COLO829 (cell line): Measurements from ENCODE around the gene TXNRD1.
"Not testable (repeated sequence)": the region's sequence is repeated elsewhere in the genome, so short reads cannot be mapped to it uniquely, and the experiment has no call there.

Source experiments
- DNase-seq: peaks from one replicate; pipeline ENCODE4 v3.0.0; 2012; ENCODE audit warnings: low spot score

TXNRD1 gene

DNA sequence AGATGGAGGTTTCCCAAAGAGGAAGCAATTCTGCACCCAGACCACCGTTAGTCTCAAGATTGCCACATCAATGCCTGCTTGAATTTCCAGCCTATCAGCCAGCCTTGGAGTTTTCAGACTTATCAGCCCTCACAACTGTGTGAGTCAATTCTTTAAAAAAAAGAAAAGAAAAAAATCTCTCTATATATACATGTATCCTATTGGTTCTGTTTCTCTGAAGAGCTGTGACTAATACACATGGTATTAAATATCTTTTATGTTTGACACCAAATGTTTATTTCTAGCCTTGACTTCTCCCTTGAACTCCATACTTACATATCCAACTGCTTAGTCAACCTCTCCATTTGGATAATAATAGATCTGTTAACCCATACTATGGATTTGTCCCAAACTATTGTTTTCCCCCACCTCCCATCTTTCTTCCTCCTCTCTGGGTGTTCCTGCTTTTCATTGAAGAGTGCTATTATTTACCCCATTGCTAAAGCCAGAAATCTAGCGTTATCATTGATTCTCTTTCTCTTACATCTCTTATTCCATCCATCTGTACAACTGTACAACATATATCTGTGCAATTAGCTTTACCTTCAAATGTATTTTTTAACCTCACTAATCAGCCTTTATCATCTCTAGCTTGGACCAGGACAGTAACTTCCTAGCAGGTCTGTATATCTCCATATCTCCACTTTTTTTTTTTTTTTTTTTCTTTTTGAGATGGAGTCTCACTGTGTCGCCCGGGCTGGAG, 65.3 kb downstream of the TXNRD1 start:
- DNase-seq, result peak; percentile 63

DNA sequence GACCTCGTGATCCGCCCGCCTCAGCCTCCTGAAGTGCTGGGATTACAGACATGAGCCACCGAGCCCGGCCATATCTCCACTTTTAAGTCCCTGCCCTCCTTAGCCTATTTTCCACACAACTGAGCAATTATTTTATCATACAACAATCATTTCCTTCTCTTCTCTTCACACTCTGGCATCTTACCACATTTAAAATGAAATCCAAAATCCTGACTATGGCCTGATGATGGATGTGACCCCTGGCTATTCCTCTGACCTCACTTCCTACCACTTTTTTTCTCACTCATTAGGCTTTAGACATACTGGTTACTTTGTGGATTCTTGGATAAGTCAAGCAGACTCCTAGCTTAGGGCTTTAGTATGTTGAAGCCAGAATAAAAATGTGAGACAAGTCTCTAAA, 66.1 kb downstream of the TXNRD1 start:
- no peak for DNase-seq

DNA sequence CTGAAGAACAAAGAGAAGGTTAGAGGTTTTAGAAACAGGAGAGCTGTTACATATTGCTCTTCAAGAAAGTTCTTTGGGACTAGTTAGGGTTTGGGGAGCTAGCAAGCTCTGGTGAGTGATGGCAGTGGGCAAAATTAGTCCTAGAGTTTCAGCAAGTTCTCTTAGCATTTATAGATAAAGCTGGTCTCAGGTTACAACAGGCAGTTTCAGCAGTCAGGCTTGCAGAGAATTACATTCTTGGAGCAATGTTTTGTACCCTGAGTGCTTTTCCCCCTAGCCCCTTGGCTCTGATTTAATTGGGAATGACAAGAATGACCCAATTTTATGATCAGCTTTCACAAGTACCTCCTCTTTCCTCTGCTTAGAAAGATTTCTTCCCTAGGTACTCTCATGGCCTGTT, 66.5 kb downstream of the TXNRD1 start:
- DNase-seq, result no peak

DNA sequence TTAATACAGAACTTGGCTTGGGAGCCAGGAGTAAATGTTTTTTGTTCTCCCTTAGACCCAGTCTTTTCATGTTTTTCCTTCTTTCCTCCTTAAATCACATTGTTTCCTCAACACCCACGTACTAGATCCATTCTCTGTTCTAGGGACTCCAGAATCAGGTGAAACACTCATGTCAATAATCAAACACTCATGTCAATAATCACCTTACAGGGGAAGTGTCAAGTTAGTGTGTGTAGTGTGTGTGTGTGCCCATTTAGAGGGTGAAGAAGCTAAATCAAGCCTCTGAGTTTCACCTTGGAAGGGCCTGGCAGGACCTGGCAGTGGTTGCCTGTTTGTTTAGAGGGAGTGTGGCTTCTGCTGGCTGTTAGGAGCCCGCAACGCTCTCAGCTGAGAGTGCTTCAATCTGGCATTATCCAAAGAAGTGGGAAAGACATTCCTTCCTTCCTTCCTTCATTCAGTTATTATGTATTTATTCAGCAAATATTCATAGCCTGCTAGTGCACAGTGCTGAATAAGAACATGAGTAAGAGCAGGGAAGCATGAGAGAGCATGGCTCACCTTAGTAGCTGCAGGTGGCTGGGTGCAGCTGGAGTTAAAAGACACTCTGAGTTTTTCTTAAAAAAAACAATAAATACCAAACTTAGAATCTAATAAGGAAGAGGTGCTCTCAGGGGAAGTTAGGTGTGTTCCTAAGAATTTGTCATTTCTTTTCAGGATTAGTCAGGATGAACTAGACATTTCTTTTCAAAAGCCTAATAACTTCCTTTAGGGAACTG, 70.3 kb downstream of the TXNRD1 start:
- DNase-seq, result no peak

DNA sequence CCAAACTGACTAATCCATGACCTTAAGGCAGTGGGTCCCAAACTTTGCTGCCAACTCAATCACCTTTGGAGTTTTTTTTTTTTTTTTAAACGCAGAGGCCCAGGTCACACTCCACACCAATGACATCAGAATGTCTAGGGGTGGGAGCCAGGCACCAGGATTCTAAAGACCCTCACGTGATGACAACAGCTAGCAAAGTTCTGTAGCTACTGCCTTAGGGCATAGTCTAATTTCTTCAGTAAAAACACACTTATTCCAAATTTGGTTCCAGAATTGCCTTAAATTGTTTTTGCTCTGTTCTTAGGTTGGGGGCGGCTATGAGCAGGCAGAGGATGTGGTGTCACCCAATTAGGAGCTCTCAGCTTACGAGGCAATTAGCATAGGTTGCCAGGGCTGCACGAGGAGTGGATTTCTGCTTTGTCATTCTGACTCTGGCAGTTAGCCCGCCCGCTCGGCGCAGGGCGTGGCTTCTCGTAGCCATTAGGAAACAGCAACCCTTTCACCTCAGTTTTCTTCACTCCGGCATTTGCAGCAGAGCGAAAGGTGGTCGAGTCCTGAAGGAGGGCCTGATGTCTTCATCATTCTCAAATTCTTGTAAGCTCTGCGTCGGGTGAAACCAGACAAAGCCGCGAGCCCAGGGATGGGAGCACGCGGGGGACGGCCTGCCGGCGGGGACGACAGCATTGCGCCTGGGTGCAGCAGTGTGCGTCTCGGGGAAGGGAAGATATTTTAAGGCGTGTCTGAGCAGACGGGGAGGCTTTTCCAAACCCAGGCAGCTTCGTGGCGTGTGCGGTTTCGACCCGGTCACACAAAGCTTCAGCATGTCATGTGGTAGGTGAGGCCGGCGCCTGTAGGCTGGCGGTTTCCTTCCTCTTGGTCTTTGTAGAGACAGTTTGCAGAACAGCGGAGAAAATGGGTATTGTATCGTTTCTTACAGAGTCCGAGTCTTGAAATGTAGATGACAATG, 71.2 kb downstream of the TXNRD1 start:
- peak; percentile 95 for DNase-seq

DNA sequence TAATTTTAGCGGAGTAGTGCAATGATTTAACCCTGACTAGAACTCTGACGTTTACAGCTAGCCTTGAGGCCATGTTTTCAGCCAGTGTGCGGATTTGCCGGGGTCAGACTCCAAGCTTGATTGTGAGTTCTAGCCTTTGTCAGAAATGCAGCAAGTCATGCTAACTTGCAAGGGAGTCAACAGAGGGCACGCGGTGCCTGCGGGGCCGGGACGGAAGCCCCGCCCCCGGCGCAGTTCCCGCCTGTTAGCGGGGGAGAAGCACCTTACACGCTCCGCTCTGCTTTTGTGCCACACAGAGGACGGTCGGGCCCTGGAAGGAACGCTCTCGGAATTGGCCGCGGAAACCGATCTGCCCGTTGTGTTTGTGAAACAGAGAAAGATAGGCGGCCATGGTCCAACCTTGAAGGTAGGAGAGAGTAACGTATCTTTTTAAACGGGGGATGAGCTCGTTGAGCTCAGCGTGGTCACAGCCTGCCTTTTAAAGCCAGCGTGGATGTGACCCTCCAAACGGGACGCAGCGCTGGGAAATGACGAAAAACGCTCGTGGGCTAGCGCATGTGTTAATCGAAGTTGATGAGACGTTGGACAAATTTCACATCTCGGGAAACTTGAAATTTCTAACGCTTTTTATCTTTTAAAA, 73.2 kb downstream of the TXNRD1 start:
- DNase-seq, result peak; percentile 90

DNA sequence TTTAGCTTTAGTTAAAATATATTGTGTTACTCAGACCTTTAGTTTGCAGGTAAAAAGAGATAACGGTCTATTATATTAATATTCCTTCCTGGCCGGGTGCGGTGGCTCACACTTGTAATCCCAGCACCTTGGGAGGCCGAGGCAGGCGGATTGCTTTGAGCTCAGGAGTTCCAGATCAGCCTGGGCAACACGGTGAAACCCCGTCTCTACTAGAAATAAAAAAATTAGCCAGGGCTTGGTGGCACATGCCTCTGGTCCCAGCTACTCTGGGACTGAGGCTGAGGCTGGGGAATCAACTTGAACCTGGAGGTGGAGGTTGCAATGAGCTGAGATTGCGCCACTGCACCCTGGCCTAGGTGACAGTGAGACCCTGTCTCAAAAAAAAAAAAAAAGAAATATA, 74.7 kb downstream of the TXNRD1 start:
- no peak for DNase-seq

DNA sequence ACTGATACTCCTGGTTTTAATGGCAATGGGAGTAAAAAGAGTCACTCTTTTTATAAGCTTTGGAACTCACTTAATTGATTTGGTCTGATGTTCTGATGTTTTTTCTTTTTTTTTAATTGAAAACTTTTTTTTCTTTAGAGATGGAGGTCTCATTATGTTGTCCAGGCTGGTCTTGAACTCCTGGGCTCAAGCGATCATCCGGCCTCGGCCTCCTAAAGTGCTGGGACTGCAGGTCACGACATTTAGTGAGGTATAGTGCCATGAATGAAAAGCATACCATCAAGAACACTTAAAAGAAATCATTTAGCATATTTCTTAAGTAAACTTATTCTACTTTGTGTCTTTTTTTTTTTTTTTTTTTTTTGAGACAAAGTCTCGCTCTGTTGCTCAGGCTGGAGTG, 75.3 kb downstream of the TXNRD1 start:
- no peak for DNase-seq

DNA sequence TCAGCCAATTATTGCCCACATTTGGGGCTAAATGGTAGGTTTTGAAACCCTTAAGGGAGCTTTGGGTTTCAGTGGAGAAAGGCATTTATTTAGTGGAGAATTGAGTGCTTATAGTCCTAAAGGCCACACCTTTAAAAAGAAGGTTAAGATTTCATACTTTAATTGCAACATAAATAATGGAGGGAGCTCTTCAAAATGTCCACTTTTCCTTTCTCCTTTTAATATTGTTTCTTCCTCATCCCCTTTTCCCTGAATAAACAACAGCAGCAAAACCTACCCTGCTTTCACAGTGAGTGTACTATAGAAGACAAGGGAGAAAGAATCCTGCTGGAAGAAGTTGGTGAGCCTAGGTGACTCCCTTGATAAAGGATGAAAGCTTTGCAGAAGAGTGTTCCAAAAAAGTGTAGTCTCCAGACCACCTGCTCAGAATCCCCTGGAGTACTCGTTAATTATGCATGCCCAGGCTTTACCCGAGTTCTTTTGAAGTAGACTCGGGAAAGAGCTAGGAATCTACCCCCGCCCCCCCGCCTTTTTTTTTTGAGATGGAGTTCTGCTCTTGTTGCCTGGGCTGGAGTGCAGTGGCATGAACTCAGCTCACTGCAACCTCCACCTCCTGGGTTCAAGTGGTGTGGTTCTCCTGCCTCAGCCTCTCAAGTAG, 76.4 kb downstream of the TXNRD1 start:
- DNase-seq, result no peak

DNA sequence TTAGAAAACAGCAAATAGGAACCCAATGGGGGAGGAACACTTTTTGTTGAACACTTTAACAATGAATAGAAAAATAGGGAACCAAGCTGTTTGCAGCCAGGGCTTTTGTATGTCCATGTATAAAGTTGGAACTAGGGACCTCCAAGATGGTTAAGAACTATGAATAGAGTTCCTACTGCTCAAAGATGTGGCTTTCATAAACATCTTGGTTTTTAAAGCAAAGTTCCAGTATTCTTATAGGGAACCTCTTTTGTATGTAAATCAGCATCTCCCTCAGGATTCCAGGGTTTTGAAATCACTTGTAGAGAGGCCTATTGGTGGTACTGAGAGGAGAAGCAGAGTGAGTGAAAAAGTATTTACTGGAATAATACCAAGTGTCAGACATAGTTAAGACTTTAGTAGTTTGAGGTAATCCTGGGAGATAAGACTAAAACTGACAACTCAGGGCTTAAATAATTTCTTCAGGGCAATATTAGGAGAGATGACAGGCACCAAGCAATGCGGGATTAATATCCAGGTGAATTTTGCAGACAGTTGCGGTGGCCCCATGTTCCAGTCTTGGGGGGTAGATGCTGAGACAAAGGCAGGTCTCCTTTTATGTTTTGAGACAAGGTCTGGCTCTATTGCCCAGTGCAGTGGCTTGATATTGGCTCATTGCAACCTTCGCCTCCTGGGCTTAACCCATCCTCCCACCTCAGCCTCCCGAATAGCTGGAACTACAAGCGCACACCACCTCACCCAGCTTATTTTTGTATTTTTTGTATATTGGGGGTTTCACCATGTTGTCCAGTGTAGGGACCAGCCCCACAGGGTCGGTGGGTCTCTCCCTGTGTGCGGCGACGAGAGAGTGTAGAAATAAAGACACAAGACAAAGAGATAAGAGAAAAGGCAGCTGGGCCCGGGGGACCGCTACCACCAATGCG, 77.6 kb downstream of the TXNRD1 start:
- DNase-seq, result no peak

DNA sequence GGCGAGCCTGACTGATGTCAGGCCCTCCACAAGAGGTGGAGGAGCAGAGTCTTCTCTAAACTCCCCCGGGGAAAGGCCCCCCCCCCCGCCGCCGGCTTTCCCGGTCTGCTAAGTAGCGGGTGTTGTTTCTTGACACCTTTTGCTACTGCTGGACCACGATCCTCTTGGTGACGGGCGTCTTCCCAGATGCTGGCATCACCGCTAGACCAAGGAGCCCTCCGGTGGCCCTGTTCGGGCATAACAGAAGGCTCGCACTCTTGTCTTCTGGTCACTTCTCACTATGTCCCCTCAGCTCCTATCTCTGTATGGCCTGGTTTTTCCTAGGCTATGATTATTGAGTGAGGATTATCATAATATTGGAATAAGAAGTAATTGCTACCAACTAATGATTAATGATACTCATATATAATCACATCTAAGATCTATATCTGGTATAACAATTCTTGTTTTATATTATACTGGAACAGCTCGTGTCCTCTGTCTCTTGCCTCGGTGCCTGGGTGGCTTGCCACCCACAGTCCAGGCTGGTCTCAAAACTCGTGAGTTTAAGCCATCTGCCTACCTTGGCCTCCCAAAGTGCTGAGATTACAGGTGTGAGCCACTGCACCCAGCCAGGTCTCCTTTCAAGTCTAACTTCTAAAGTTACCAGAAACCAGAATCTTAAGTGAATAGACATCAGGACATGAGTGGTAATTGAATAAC, 78.7 kb downstream of the TXNRD1 start:
- not testable (repeated sequence) for DNase-seq

DNA sequence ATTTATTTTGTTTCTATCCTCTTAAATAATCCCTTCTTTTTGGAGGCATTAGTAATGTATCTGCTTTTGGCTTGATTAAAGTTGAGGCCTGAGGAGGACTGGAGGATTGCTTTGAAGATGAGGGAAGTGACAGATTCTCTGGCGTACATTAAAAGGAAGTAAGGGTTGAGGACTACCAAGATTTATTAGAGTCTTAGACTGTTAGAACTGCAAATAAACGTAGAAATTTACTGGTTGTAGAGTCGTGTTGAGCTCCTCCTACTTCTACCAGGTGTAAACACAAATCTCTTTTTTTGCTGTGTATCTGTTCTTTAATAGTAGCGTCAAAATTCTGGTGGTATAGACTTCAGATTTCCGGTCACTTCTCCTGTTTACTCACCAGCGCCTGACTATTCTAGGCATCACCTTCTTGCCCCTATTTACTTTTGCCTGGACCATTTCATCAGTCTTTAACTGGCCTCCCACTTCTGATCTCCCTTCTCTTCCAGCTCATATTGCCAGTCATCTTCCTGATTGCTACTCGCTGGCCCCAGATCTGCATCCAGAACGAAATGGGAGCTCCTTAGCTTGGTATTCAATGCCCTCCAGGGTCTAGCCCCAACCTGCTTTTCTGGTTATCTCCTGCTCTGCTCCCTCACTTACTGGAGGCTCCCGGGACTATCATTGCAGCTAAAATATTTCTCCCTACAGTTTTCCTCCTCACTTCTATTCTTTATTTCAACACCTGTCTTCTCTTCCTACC, 79.5 kb downstream of the TXNRD1 start:
- DNase-seq, result no peak

DNA sequence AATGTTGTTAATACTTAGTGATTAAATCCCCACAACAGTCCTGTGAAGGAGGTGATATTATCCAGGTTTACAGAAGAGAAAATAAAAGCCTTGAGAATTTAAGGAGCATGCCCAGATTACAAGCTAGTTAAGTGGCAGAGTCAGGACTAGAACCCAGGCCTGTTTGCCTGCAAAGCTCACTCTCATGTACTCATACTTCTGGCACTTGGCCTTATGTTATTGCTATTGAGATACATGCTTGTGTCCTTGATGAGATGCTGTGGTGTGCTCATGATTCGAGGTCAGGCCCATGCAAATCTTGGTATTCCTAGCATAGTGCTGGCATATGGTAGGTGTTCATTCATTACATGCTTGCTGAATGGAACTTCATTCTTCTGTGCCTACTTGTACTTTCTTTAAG, 80.4 kb downstream of the TXNRD1 start:
- no peak for DNase-seq

DNA sequence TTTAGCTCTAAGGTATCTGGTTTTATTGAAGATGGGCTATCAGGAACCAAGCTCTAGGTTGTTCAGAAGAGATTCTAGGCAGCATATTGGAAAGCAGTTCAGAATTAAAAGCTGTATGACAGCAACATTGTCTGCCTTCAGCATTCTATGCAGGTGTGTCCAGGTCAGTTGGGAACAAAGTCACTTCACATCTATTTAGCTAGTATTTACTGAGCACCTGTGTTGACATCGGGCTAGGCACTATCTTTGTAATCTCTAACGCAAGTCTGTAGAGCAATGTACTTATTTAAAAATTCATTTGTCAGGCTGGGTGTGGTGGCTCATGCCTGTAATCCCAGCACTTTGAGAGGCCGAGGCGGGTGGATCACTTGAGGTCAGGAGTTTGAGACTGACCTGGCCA, 81.1 kb downstream of the TXNRD1 start:
- no peak for DNase-seq

DNA sequence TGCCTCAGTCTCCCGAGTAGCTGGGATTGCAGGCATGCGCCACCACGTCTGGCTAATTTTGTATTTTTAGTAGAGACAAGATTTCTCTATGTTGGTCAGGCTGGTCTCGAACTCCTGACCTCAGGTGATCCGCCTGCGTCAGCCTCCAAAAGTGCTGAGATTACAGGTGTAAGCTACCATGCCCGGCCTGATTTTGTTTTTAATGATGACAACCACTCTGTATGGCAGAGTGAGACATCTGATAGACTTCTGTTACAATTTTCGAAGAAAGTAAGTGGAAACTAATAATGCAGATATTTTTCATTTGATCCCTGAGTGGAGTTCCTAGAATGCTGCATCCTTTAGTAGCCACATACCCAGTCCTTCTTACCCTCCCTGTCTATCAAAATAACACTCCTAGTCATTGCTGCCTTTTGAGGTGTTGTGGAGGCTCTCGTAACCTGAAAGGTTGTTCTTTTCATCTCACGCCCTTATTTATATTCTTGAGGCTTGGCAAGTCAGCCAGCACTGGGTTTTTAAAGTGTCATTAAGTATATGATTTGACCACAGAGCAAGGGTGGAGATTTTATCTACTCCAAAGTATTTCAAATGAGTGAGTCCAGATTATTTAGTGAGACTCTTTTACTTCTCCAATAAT, 82.0 kb downstream of the TXNRD1 start:
- no peak for DNase-seq

DNA sequence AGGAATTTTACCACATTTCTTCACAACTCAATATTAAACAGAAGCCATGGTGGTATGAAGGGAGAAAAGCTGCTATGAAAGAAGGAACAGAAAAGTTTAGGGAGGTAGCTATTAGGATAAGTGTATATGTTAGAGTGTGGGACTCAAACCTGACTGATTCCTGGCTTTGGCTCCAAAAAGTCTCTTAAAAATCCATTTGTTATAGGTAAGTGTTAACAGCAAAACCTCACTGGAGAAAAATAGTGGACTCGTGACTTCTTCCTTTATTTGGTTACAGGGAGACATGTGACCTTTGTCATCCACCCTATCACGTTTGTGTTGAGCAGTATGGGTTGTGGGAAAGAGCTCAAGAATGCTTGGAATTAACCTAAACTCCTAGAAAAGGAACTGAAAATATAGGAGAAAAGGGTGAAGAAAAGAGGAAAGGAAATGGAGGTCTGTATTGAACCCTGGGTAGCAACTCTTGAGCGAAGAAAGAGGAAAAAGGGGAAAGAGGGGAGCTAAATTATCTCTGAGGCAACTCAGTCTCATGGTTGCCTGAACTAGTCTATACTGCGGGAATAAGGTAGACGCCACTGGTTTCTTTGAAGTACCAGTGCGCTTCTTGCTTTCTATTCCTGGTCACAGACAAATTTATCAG, 84.4 kb downstream of the TXNRD1 start:
- no peak for DNase-seq

DNA sequence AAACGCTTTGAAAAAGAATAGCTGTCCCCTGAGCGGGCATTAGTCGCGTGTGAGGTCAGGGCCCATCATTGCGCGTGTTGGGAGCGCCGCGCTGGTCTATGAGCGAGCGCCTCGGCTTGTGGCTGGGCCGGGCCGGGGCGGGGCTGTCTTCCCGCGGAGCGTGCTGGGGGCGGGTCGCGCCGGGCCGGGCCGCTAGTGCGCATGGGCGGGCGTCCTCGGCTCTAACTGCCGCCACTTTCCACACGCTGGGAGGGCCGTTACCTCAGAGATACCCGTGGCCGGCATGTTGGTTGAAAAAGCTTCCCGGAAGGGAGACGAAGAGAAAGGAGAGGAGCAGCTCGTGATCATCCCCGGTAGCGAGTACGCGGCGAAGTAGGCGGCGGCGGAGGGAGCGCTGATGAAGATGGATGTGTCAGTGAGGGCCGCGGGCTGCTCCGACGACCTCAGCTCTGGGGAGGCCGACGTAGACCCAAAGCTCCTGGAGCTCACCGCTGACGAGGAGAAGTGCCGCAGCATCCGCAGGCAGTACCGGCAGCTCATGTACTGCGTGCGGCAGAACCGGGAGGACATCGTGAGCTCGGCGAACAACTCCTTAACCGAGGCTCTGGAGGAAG, 88.1 kb downstream of the TXNRD1 start, which contains the start of gene EID3:
Gene EID3 (plus strand): TSS at position 202 of the 614 bp plus-strand sequence. CDS start 196 bp downstream, at position 398.
- DNase-seq, result no peak
